ENCODE data around the gene SP1. TPM values are rescaled to one million over a fixed set of nuclear protein-coding genes. Genes with fewer than 3 reads are reported as not detected.

SP1 gene
- total and polyA plus RNA-seq, 9 of the 15 experiments (the other 6 are each of a cell fraction or from before 2014, with no cell fraction given) = 8.0 to 65.5 (median 41.6) TPM

DNA sequence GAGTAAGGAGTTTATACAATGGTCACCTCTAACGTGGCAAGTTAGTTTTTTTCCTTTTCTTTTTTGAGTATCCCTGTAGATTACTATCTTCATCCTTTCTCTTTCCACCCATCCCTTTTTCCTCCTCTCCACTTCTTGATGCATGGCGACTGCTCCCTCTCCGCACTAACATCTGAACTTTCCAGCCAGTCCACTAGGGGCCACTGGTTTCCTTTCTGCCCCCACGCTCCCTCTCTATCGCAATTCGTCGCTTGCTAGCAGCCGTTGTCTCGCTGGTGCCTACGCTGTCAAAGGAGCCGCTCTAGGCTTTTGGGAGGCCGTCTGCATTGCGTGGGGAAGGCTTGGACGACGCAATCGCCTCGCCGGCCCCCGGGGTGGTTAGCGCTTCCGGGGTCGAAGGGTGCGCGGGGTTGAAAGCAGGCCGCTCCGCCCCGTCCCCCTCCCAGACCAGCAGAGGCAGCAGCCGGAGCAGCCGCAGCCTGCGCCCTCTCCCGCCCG, 71.7 kb downstream of the SP1 start, which contains the start of gene PCBP2 (continued):
- TF ChIP-seq, protein P1, sequence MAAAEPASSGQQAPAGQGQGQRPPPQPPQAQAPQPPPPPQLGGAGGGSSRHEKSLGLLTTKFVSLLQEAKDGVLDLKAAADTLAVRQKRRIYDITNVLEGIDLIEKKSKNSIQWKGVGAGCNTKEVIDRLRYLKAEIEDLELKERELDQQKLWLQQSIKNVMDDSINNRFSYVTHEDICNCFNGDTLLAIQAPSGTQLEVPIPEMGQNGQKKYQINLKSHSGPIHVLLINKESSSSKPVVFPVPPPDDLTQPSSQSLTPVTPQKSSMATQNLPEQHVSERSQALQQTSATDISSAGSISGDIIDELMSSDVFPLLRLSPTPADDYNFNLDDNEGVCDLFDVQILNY (CRISPR knock-in tag; IDR thresholded peaks at IDR 0.05) = no peak
- TF ChIP-seq YBX1 (IDR thresholded peaks at IDR 0.05) (no peak), TEAD1 (CRISPR knock-in tag; IDR thresholded peaks at IDR 0.05) (peak in 1 of 2 experiments; percentile 24; a peak in 1 of 4 replicates), PATZ1 (CRISPR knock-in tag; IDR thresholded peaks at IDR 0.05; ENCODE audit: borderline replicate concordance) (no peak), ETV5 (CRISPR knock-in tag; IDR thresholded peaks at IDR 0.05; ENCODE audit: low read depth) (peak; percentile 20; the same call in 1 of the 2 replicates), KLF10 (CRISPR knock-in tag; IDR thresholded peaks at IDR 0.05) (no peak), NFATC3 (IDR thresholded peaks at IDR 0.05) (no peak), TAF7 (tag; IDR thresholded peaks at IDR 0.05) (no peak), ZNF766 (CRISPR knock-in tag; conservative IDR thresholded peaks at IDR 0.05) (no peak), NR2C1 (IDR thresholded peaks at IDR 0.05) (peak; percentile 100), NR2C1 (tag; IDR thresholded peaks at IDR 0.05) (peak; percentile 100), KDM1A (IDR thresholded peaks at IDR 0.05) (peak in 1 of 2 experiments; percentile 69; a peak in 3 of 4 replicates), CEBPG (CRISPR knock-in tag; IDR thresholded peaks at IDR 0.05) (peak; percentile 95), CEBPG (tag; conservative IDR thresholded peaks at IDR 0.05 in 1 of 2, IDR thresholded peaks at IDR 0.05 in 1 of 2) (peak; percentile 69 to 89), FOXM1 (IDR thresholded peaks at IDR 0.05; ENCODE audit: low read depth) (peak; percentile 24; the same call in 1 of the 2 replicates), FOXM1 (CRISPR knock-in tag; IDR thresholded peaks at IDR 0.05; ENCODE audit: low read depth) (no peak; the same call in 1 of the 2 replicates), POLR2AphosphoS5 (IDR thresholded peaks at IDR 0.05; ENCODE audit: control insufficient read depth, insufficient read depth, low read depth, low read length) (peak; percentile 80), TOE1 (IDR thresholded peaks at IDR 0.05; ENCODE audit: borderline replicate concordance) (peak; percentile 83), TOE1 (CRISPR knock-in tag; IDR thresholded peaks at IDR 0.05; ENCODE audit: borderline replicate concordance, low read depth) (no peak), JUNB (CRISPR knock-in tag; conservative IDR thresholded peaks at IDR 0.05) (no peak), CBX2 (IDR thresholded peaks at IDR 0.05; ENCODE audit: insufficient read depth, low read length, poor library complexity, severe bottlenecking) (no peak), BRF1 (IDR thresholded peaks at IDR 0.05; ENCODE audit: borderline replicate concordance, extremely low read depth, insufficient read length) (no peak)
- TF ChIP-seq, protein P2, sequence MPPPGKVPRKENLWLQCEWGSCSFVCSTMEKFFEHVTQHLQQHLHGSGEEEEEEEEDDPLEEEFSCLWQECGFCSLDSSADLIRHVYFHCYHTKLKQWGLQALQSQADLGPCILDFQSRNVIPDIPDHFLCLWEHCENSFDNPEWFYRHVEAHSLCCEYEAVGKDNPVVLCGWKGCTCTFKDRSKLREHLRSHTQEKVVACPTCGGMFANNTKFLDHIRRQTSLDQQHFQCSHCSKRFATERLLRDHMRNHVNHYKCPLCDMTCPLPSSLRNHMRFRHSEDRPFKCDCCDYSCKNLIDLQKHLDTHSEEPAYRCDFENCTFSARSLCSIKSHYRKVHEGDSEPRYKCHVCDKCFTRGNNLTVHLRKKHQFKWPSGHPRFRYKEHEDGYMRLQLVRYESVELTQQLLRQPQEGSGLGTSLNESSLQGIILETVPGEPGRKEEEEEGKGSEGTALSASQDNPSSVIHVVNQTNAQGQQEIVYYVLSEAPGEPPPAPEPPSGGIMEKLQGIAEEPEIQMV (tag; conservative IDR thresholded peaks at IDR 0.05; ENCODE audit: low read depth) = no peak
